Measurements from ENCODE around the gene MTHFSD.

MTHFSD gene

GRCh38 chr16:86502856-86503748, 51.9 kb downstream of the MTHFSD start:
- no peak for DNase-seq (ENCODE audit: low spot score)

GRCh38 chr16:86501989-86502855, 52.8 kb downstream of the MTHFSD start:
- no peak for DNase-seq (ENCODE audit: low spot score)

- no peak for DNase-seq (ENCODE audit: low spot score)
Measured at GRCh38 chr16:86500708-86501510, 54.1 kb downstream of the MTHFSD start.

GRCh38 chr16:86499889-86500707, 54.9 kb downstream of the MTHFSD start:
- no peak for DNase-seq (ENCODE audit: low spot score)

- DNase-seq (ENCODE audit: low spot score), result no peak
Measured at GRCh38 chr16:86499440-86499786, 55.6 kb downstream of the MTHFSD start.

DNA sequence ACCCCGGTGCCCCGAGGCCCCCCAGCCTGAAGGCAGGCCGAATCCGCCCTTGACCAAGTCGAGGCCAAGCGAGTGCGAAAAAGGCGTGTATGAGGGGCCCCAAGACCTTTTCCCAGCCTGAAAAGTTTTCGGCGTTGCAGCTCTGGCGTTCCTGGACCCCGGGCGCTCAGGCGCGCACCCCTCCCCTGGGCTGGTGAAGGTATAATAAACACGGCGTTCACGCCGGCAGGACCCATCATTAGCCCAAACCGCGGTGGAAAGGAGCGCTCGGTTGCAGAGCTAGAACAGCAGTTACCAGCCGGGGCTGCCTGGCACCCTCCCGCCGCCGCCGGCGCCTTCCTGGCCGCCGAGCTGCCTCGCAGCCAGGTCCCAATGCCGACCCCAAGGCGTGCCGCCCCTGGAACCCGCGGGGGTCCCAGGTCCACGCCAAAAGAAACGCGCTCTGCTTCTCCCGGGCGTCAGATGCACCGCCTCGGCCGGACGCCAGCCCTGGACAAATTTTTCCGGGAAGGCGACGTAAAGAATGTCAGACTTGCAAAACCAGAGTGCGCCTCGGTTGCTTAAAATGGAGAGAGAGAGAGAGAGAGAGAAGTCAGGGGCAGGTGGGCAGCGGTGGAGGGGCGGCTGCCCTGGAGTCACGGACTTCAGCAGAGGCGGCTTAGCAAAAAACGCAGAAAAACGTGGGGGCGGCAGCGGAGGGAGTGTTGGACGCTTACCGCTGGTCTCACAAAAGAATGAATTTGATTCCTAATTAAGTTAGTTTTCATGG, 56.2 kb downstream of the MTHFSD start:
- DNase-seq (ENCODE audit: low spot score), result no peak

- DNase-seq (ENCODE audit: low spot score), result no peak
Measured at GRCh38 chr16:86498155-86498670, 56.8 kb downstream of the MTHFSD start.

- peak; percentile 79 for DNase-seq (ENCODE audit: low spot score)
Measured at GRCh38 chr16:86497551-86498021, 57.4 kb downstream of the MTHFSD start.

DNA sequence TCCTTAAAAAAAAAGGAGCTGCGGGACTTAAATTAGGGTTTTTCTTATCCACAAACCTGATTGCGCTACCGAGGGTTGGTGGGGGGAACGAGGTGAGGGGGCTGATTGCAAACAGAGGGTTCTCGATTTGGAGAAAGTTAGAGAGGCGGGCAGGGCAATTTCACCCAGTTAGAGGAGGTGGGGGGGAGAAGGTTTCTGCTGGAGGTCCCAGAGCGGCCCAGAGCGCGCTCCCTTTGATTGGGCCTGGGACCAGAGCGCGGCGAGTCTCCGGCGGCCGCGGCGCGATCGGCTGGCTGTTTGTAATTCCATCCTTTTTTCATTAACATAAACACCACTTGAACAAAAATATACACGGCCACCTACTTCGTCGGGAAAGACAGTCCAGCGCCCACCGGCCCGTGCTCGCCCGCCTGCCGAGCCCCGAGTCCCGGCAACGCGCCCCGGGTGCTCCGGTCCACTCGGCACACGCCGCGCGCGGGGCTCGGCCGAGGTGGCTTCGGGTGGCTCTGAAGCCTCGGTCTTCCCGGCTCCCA, 58.0 kb downstream of the MTHFSD start:
- no peak for DNase-seq (ENCODE audit: low spot score)

GRCh38 chr16:86496262-86496928, 58.6 kb downstream of the MTHFSD start:
- no peak for DNase-seq (ENCODE audit: low spot score)

GRCh38 chr16:86495756-86496261, 59.2 kb downstream of the MTHFSD start:
- no peak for DNase-seq (ENCODE audit: low spot score)

DNA sequence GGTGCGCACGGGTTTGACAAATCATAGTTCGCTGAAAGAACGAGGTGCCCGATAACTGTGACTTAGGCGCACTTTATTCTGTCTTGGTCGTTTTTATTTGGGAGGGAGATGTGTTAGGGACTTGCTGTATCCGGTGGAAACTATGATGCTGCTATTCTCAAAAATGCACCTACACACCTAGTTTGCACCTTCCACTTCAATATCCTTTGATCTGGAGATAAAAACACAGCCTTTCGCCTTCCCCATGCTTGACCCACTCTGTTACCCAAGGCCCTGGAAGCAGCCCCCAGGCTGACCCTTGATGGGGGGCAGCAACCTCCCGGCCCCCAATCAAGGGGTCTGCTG, 59.7 kb downstream of the MTHFSD start:
- DNase-seq (ENCODE audit: low spot score), result no peak

- no peak for DNase-seq (ENCODE audit: low spot score)
Measured at GRCh38 chr16:86494565-86495356, 60.3 kb downstream of the MTHFSD start.

DNA sequence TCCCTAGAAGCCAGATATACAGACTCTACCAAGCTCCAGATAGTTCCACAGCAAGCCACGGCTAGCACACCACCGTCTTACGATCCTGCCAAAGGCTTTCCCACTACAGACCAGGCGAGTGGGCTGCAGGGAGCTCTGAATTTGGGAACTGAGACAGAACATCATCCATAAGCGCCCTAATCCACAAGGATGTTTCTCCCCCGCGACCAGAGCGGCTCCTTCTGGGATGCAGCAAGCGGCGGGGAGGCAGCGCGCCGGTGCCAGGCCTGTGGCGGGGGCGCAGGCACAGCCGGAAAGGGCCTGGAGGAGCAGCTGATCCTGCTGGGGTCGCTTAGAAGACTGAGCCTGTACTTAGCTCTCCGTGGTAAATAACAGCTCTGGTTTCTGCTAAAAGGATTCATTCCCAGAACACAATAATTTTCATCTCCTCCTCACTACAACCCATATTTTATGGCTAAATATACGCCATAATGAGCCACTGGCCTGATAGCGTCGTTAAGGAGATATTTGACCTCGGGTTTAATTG, 60.9 kb downstream of the MTHFSD start:
- no peak for DNase-seq (ENCODE audit: low spot score)

DNA sequence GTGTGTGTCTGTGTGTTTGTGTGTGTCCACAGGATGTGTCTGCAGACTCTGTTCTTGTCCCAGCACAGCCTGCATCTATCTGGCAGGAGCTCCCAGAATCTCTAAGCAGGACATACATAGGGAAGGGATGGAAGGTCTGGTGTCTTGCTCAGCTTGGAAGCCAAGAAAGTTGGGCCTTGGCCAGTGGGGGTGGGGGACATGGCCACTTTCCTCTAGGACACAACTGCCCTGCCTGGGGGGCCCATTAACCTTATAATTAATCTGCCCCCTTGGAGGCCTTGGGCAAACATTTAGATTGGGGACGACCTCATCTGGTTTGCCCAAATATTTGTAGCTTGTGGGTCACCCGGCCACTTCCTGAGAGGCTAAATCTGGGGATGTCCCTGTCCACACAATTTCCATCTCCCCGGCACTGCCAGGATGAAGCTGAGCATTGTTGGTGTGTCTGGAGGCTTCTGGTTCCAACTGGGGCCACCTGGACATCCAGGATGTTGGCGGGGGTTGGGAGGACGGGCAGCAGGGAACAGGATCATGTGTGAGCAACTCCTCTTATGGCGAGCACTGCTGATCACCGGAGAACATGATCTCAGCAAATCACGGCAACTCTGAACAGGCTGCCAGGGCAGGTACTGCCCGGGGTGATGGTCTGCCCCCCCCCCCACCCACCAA, 61.9 kb downstream of the MTHFSD start:
- no peak for DNase-seq (ENCODE audit: low spot score)

DNA sequence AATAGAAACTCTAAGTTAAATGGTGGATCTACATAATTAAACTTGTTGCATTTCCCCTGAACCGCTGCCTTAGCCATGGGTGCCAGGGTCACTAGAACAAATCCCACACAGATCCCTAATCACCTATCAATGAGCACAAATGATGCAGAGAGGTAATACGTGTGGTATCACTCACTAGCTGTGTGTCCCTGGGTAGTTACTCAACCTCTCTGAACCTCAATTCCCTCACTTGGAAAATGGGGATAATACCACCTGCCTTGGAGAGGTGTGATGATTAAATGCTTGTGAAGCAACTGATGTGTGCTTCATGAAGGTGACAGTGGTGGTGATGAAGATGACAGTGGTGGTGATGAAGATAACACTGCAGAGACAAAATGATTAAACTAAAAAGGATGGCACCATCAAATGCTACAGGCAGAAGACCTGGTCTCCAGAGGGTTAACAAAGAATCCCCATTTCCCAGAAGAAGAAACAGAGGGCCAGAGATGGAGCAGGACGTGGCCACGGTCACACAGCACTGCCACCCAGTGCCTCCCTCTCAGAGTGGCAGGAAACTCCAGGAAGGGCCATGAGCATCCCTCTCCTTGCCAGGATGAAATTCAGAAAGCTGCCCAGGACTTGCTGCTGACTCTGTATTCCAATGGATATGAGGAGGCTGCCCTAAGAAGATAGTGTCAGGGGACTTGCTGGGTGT, 62.6 kb downstream of the MTHFSD start:
- no peak for DNase-seq (ENCODE audit: low spot score)

GRCh38 chr16:86491640-86492023, 63.4 kb downstream of the MTHFSD start:
- no peak for DNase-seq (ENCODE audit: low spot score)

Data from ecto neural progenitor cell (in vitro differentiated cells).